HepG2 (cell line): ENCODE data around the gene NARS2. TPM values are rescaled to one million over a fixed set of nuclear protein-coding genes. Genes with fewer than 3 reads are reported as not detected.

Experiments
- ATAC-seq: fragments of 200-7000 bp; cut with Tn5 transposase; 3 replicates; pipeline ENCODE4 v1.9.1; 2020; ENCODE audit warnings: mild to moderate bottlenecking, moderate library complexity
- BruUV-seq: library from RNA; stranded (reverse); fragments of 400-500 nt; replicated peaks from 2 replicates; lab custom pipeline; 2021; lab: Mats Ljungman, UMichigan
- CTCF ChIA-PET: fragments of 300-600 bp; formaldehyde crosslinking; extraction: SDS; loops from one replicate; lab custom pipeline; 2021; ENCODE audit warnings: low total read pairs, inconsistent platforms, low intra/inter-chr PET ratio; lab: Yijun Ruan, JAX
- POLR2A ChIA-PET: fragments of 350-600 bp; sonication (Branson Sonifier 250); formaldehyde crosslinking; loops from one replicate; lab custom pipeline; 2020; ENCODE audit warnings: antibody characterized with exemption, inconsistent platforms; lab: Yijun Ruan, JAX
- DNase-seq: peaks from one replicate; pipeline ENCODE4 v3.0.0-alpha.2; 2015; ENCODE audit warnings: low spot score
- FAIRE-seq: peaks from 3 replicates; lab custom pipeline; 2011; peaks lifted over from hg19 to GRCh38; lab: Jason Lieb, UNC
- H2AFZ ChIP-seq: one replicate; pipeline ENCODE4 v1.6.1; 2011; ENCODE audit warnings: low read length, inconsistent platforms
- H3K27ac ChIP-seq: fragments of 300-600 bp; 3 replicates; pipeline ENCODE4 v1.8.0; 2011; ENCODE audit warnings: mixed run types, mild to moderate bottlenecking, mixed read lengths, low read length, inconsistent platforms; ENCODE audit not compliant: insufficient read depth; ENCODE audit errors: extremely low read length
- H3K27me3 ChIP-seq, 2 experiments: fragments of 200-600 bp in 1 of 2; 2 replicates in 1 of 2; 3 replicates in 1 of 2; pipeline versions ENCODE4 v1.6.0 to v1.8.0; 2011; ENCODE audit warnings: low read length in 2 of 2, mild to moderate bottlenecking in 2 of 2, moderate library complexity in 2 of 2, inconsistent platforms in 1 of 2; ENCODE audit not compliant: insufficient read depth in 2 of 2, control insufficient read depth in 1 of 2
- H3K36me3 ChIP-seq, 2 experiments: fragments of 200-600 bp in 1 of 2; replicated peaks in 1 of 2; 2 replicates in 1 of 2; 3 replicates in 1 of 2; pipeline versions ENCODE4 v1.5.1 to v1.8.0; 2011; ENCODE audit warnings: low read length in 2 of 2, inconsistent platforms in 1 of 2; ENCODE audit not compliant: insufficient read depth in 2 of 2, control insufficient read depth in 1 of 2
- H3K4me1 ChIP-seq: 2 replicates; pipeline ENCODE4 v1.5.1; 2012; ENCODE audit warnings: low read length, inconsistent platforms; ENCODE audit not compliant: insufficient read depth
- H3K4me2 ChIP-seq: 2 replicates; pipeline ENCODE4 v1.6.0; 2011; ENCODE audit warnings: low read depth, low read length, inconsistent platforms
- H3K4me3 ChIP-seq, 3 experiments: fragments of 200-600 bp in 1 of 3; sonication (generic), shearing (Covaris generic) in 1 of 3; replicated peaks in 1 of 3; 2 replicates each; pipeline ENCODE4 v1.5.1; 2011 to 2016; ENCODE audit warnings: low read length in 3 of 3, inconsistent platforms in 2 of 3, low read depth in 2 of 3, mild to moderate bottlenecking in 2 of 3, control low read depth in 1 of 3, mixed read lengths in 1 of 3; ENCODE audit not compliant: insufficient read depth in 1 of 3
- H3K79me2 ChIP-seq: one replicate; pipeline ENCODE4 v1.6.1; 2011; ENCODE audit warnings: low read length, inconsistent platforms; ENCODE audit not compliant: insufficient read depth
- H3K9ac ChIP-seq: 2 replicates; pipeline ENCODE4 v1.6.0; 2011; ENCODE audit warnings: mild to moderate bottlenecking, low read depth, low read length, inconsistent platforms; ENCODE audit not compliant: insufficient read depth
- H3K9me3 ChIP-seq: 2 replicates; pipeline ENCODE4 v1.5.1; 2012; ENCODE audit warnings: mild to moderate bottlenecking, low read length
- H4K20me1 ChIP-seq: 2 replicates; pipeline ENCODE4 v1.6.0; 2011; ENCODE audit warnings: inconsistent platforms, mild to moderate bottlenecking, low read length, moderate library complexity; ENCODE audit not compliant: insufficient read depth
- CEBPB ChIP-seq: IDR thresholded peaks from 2 replicates; pipeline ENCODE4 v1.6.1; 2011; ENCODE audit warnings: low read depth, low read length, improper control_type of control experiment, borderline replicate concordance
- CREB1 ChIP-seq, 2 experiments: fragments of 450-650 bp in 1 of 2; IDR thresholded peaks; 2 replicates each; pipeline ENCODE4 v1.6.1; 2016 to 2017; ENCODE audit warnings: control low read depth in 1 of 2, mild to moderate bottlenecking in 1 of 2, missing compliant biosample characterization in 1 of 2, missing genetic modification characterization in 1 of 2
- EHMT2 ChIP-seq: fragments of 200-600 bp; sonication (generic); IDR thresholded peaks from 2 replicates; pipeline ENCODE4 v1.7.0; 2017; ENCODE audit warnings: antibody characterized with exemption, low read depth, low read length, borderline replicate concordance
- MAFK ChIP-seq, 2 experiments: IDR thresholded peaks in 1 of 2; conservative IDR thresholded peaks in 1 of 2; 2 replicates each; pipeline ENCODE4 v1.6.1; 2011; ENCODE audit warnings: improper control_type of control experiment in 2 of 2, low read length in 2 of 2
- PHB2 ChIP-seq: fragments of 450-650 bp; IDR thresholded peaks from 2 replicates; pipeline ENCODE4 v1.6.1; 2018; ENCODE audit not compliant: partially characterized antibody
- REPIN1 ChIP-seq: sonication (generic); formaldehyde crosslinking; IDR thresholded peaks from 2 replicates; pipeline ENCODE4 v1.8.0; 2022; ENCODE audit warnings: missing genetic modification reagents, low read depth, mild to moderate bottlenecking, borderline replicate concordance
- SSRP1 ChIP-seq: IDR thresholded peaks from 2 replicates; pipeline ENCODE4 v1.6.1; 2016; ENCODE audit warnings: control low read depth
- STAT5B ChIP-seq: sonication (generic); formaldehyde crosslinking; IDR thresholded peaks from 2 replicates; pipeline ENCODE4 v1.4.0; 2020; ENCODE audit warnings: missing genetic modification reagents
- ZFP36L1 ChIP-seq: sonication (generic); formaldehyde crosslinking; IDR thresholded peaks from 2 replicates; pipeline ENCODE4 v1.8.0; 2022; ENCODE audit warnings: mild to moderate bottlenecking, missing genetic modification reagents, moderate library complexity
- ZSCAN21 ChIP-seq: sonication (generic); formaldehyde crosslinking; IDR thresholded peaks from 2 replicates; pipeline ENCODE4 v1.8.0; 2022; ENCODE audit warnings: mild to moderate bottlenecking, missing genetic modification reagents, moderate library complexity, borderline replicate concordance
- ZZZ3 ChIP-seq: sonication (generic); formaldehyde crosslinking; IDR thresholded peaks from 2 replicates; pipeline ENCODE4 v1.4.0; 2020; ENCODE audit warnings: missing genetic modification reagents, mild to moderate bottlenecking, borderline replicate concordance
- WGBS: methylation state at CpG from one replicate; pipeline ENCODE4 v1.1.6; 2017; ENCODE audit warnings: low lambda C conversion rate; 5-methylcytosine and 5-hydroxymethylcytosine counted together
- in situ Hi-C: cut with HindIII; loops from 2 replicates; pipeline ENCODE4 v1.10.0; 2017; ENCODE audit warnings: low pct_unique_long_range_greater_than_20kb; ENCODE audit not compliant: extremely low pct_ligation_motif_present
- intact Hi-C: fragments of 100-400 bp; cut with micrococcal nuclease; formaldehyde crosslinking; loops from one replicate; pipeline ENCODE4 v1.10.0; 2022; ENCODE audit not compliant: unreplicated experiment
- polyA plus RNA-seq, 8 experiments: library from polyadenylated mRNA; depleted of rRNA in 3 of 8; stranded (reverse) in 7 of 8; unstranded in 1 of 8; fragments of >200 nt; fragmentation: Illumina TruSeq in 4 of 8; extraction: Trizol in 4 of 8; gene quantifications; 2 replicates each; pipeline versions ENCODE4 v1.2.1 to v1.2.3, GENCODE V29; 2011 to 2016; ENCODE audit warnings: low read depth in 4 of 8, missing spikeins in 1 of 8, mixed read lengths in 1 of 8; ENCODE audit not compliant: insufficient read depth in 1 of 8
- total RNA-seq, 5 experiments: library from RNA; depleted of rRNA; stranded (reverse); fragments of >200 nt; fragmentation: Illumina TruSeq; extraction: Trizol; gene quantifications; 2 replicates each; pipeline ENCODE4 v1.2.3, GENCODE V29; 2016; ENCODE audit warnings: low read depth in 1 of 5
- TF ChIP-seq, protein P1 (sequence below): sonication (generic); formaldehyde crosslinking; IDR thresholded peaks from 2 replicates; pipeline ENCODE4 v1.5.0; 2020; ENCODE audit warnings: mild to moderate bottlenecking, missing genetic modification reagents
- TF ChIP-seq, protein P2 (sequence below): sonication (generic); formaldehyde crosslinking; conservative IDR thresholded peaks from 2 replicates; pipeline ENCODE4 v1.5.0; 2020; ENCODE audit warnings: missing genetic modification reagents

Gene NARS2
- total and polyA plus RNA-seq, 2 of the 13 experiments (the other 11 are each of a cell fraction or from before 2014, with no cell fraction given), result 45.9 to 65.0 TPM

DNA sequence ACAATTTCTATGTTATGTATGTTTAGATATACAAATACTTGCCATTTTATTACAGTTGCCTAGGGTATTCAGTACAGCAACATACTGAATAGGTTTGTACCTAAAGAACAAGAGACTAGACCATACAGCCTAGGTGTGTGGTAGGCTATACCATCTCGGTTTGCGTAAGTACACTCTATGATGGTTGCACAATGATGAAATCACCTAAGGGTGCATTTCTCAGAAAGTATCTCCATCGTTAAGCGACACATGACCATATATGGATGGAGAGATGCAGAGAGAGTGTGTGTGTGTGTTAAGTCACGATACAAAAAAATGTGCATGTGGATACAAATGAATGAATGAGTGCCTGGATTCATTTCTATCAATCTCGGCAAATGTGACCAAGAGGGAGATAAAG is 37.7 kb downstream of the NARS2 start:
- intact Hi-C loops, result no loop called here
- Histone ChIP-seq H3K27ac (no peak overlapping the region), H3K4me2 (no peak overlapping the region), H3K4me1 (peaks cover 25% of the 10 kb centered on the region), H3K27me3 (no peaks in the 10 kb centered on the region), H3K4me3 (no peak overlapping the region), H3K9me3 (no peaks in the 10 kb centered on the region), H3K79me2 (peaks cover 10% of the 10 kb centered on the region), H3K9ac (no peak overlapping the region), H4K20me1 (peaks cover 9% of the 10 kb centered on the region), H2AFZ (no peak overlapping the region), H3K36me3 (peaks cover 19 to 44% of the 10 kb centered on the region in 2 experiments)
- FAIRE-seq (no peak), DNase-seq (no peak), ATAC-seq (no peak)
- in situ Hi-C loops, result no loop called here
- ChIA-PET CTCF (no interaction called here), POLR2A (no interaction called here)
- WGBS, result 95% methylated on average over 6 of the region's 6 CpGs
- TF ChIP-seq ZZZ3 (CRISPR knock-in tag), result no peak
- TF ChIP-seq REPIN1, result no peak
- peak; percentile 60; the same call in 1 of the 2 replicates for TF ChIP-seq CEBPB
- no peak for TF ChIP-seq EHMT2
- BruUV-seq, result no TSS peak

DNA sequence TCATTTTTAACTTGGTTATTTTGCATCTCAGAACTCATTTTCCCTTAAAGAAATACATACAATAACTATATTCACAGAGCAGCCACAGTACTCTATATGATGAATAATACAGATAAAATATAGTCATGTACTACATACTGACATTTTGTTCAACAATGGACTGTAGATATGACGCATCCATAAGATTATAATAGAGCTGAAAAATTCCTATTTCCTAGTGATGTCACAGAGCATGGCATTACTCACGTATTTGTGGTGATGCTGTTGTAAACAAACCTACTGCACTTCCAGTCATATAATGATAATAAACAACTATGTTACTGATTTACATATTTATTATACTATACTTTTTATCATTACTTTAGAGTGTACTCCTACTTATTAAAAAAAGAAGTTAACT is 38.7 kb downstream of the NARS2 start:
- no peak for DNase-seq
- FAIRE-seq, result no peak
- Histone ChIP-seq H3K9ac (no peak overlapping the region), H3K4me1 (peaks cover 17% of the 10 kb centered on the region), H4K20me1 (peaks cover 8% of the 10 kb centered on the region), H3K27ac (no peak overlapping the region), H3K9me3 (no peaks in the 10 kb centered on the region), H3K4me3 (no peak overlapping the region), H3K36me3 (peaks cover 17 to 40% of the 10 kb centered on the region in 2 experiments), H3K79me2 (peaks cover 6% of the 10 kb centered on the region)
- ATAC-seq, result no peak
- POLR2A ChIA-PET, result no interaction called here
- TF ChIP-seq ZSCAN21 (CRISPR knock-in tag) (no peak), ZFP36L1 (no peak), PHB2 (no peak), STAT5B (CRISPR knock-in tag) (no peak), CREB1 (IDR thresholded peaks at IDR 0.05) (peak; percentile 34; the same call in 1 of the 2 replicates), CREB1 (CRISPR knock-in tag; IDR thresholded peaks at IDR 0.05) (no peak), MAFK (conservative IDR thresholded peaks at IDR 0.05 in 1 of 2, IDR thresholded peaks at IDR 0.05 in 1 of 2; ENCODE audit: low read length in 2 of 2) (no peak), SSRP1 (CRISPR knock-in tag) (no peak)
- TF ChIP-seq, protein P1, sequence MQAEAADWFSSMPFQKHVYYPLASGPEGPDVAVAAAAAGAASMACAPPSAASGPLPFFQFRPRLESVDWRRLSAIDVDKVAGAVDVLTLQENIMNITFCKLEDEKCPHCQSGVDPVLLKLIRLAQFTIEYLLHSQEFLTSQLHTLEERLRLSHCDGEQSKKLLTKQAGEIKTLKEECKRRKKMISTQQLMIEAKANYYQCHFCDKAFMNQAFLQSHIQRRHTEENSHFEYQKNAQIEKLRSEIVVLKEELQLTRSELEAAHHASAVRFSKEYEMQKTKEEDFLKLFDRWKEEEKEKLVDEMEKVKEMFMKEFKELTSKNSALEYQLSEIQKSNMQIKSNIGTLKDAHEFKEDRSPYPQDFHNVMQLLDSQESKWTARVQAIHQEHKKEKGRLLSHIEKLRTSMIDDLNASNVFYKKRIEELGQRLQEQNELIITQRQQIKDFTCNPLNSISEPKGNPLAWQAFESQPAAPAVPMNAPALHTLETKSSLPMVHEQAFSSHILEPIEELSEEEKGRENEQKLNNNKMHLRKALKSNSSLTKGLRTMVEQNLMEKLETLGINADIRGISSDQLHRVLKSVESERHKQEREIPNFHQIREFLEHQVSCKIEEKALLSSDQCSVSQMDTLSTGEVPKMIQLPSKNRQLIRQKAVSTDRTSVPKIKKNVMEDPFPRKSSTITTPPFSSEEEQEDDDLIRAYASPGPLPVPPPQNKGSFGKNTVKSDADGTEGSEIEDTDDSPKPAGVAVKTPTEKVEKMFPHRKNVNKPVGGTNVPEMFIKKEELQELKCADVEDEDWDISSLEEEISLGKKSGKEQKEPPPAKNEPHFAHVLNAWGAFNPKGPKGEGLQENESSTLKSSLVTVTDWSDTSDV (CRISPR knock-in tag), result no peak
- TF ChIP-seq, protein P2, sequence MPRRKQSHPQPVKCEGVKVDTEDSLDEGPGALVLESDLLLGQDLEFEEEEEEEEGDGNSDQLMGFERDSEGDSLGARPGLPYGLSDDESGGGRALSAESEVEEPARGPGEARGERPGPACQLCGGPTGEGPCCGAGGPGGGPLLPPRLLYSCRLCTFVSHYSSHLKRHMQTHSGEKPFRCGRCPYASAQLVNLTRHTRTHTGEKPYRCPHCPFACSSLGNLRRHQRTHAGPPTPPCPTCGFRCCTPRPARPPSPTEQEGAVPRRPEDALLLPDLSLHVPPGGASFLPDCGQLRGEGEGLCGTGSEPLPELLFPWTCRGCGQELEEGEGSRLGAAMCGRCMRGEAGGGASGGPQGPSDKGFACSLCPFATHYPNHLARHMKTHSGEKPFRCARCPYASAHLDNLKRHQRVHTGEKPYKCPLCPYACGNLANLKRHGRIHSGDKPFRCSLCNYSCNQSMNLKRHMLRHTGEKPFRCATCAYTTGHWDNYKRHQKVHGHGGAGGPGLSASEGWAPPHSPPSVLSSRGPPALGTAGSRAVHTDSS (CRISPR knock-in tag), result no peak
- TF ChIP-seq, all 625 proteins: peak for 1
- no peak overlapping the region for H3K4me2 ChIP-seq
- CTCF ChIA-PET, result no interaction called here
- H3K27me3 ChIP-seq, result no peaks in the 10 kb centered on the region
- 100% methylated on average over 2 of the region's 2 CpGs for WGBS
- H2AFZ ChIP-seq, result no peak overlapping the region
- in situ Hi-C loops, result no loop called here
- intact Hi-C loops, result no loop called here
- no TSS peak for BruUV-seq
